GM18505 (cell line): ENCODE data around the gene FOLR2.
"Not testable (repeated sequence)": the region's sequence is repeated elsewhere in the genome, so short reads cannot be mapped to it uniquely, and the experiment has no call there.

Source experiments
- ATAC-seq: cut with Tn5 transposase; IDR thresholded peaks from one replicate; pipeline ENCODE4 v1.9.1; 2021; ENCODE audit not compliant: unreplicated experiment
- POLR2A ChIP-seq: IDR thresholded peaks from 4 replicates; pipeline ENCODE4 v1.6.1; 2011; ENCODE audit warnings: borderline replicate concordance; ENCODE audit not compliant: insufficient read depth, insufficient read length; ENCODE audit errors: extremely low read depth

The FOLR2 gene

GRCh38 chr11:72216638-72217037, at the start of gene FOLR2:
FOLR2 (plus strand) TSS chr11:72216794; CDS start chr11:72218585, 1,791 bp downstream.
- no peak for ATAC-seq
- TF ChIP-seq POLR2A: no peak

DNA sequence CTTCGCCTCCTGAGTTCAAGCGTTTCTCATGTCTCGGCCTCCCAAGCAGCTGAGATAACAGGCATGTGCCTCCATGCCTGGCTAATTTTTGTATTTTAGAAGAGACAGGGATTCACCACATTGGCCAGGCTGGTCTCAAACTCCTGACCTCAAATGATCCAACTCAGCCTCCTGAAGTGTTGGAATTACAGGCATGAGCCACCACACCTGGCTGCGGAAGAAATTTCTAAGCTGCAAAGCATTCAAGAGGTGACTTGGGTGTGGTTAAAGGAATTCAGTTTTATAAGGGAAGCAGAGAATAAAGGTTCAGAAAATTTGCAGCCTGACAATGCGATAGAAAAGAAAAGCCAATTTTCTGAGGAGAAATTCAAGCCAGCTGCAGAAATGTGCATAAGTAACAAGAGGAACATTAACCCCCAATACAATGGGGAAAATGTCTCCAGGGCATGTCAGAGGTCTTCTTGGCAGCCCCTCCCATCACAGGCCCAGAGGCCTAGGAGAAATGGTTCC, 47.5 kb upstream of the FOLR2 start:
- not testable (repeated sequence) for ATAC-seq

- ATAC-seq: not testable (repeated sequence)
Observed at GRCh38 chr11:72169754-72170153, 46.8 kb upstream of the FOLR2 start.

GRCh38 chr11:72172043-72172442, 44.6 kb upstream of the FOLR2 start:
- not testable (repeated sequence) for ATAC-seq

GRCh38 chr11:72173291-72173690, 43.3 kb upstream of the FOLR2 start:
- no peak for TF ChIP-seq POLR2A

GRCh38 chr11:72174302-72175070, 42.1 kb upstream of the FOLR2 start:
- no peak for ATAC-seq
- no peak for TF ChIP-seq POLR2A

More at GRCh38 chr11:72173291-72173690, 43.3 kb upstream of the FOLR2 start:
- no peak for ATAC-seq

GRCh38 chr11:72177656-72178055, 38.9 kb upstream of the FOLR2 start:
- no peak for ATAC-seq
- TF ChIP-seq POLR2A: no peak

- no peak for TF ChIP-seq POLR2A
- ATAC-seq: no peak
Observed at GRCh38 chr11:72179049-72179803, 37.4 kb upstream of the FOLR2 start.

GRCh38 chr11:72179804-72180396, 36.7 kb upstream of the FOLR2 start:
- no peak for ATAC-seq
- no peak for TF ChIP-seq POLR2A

- not testable (repeated sequence) for ATAC-seq
Observed at GRCh38 chr11:72180892-72181552, 35.6 kb upstream of the FOLR2 start.

GRCh38 chr11:72181553-72181958, 35.0 kb upstream of the FOLR2 start:
- ATAC-seq: not testable (repeated sequence)

- TF ChIP-seq POLR2A: no peak
- no peak for ATAC-seq
Observed at GRCh38 chr11:72188267-72188666, 28.3 kb upstream of the FOLR2 start.

DNA sequence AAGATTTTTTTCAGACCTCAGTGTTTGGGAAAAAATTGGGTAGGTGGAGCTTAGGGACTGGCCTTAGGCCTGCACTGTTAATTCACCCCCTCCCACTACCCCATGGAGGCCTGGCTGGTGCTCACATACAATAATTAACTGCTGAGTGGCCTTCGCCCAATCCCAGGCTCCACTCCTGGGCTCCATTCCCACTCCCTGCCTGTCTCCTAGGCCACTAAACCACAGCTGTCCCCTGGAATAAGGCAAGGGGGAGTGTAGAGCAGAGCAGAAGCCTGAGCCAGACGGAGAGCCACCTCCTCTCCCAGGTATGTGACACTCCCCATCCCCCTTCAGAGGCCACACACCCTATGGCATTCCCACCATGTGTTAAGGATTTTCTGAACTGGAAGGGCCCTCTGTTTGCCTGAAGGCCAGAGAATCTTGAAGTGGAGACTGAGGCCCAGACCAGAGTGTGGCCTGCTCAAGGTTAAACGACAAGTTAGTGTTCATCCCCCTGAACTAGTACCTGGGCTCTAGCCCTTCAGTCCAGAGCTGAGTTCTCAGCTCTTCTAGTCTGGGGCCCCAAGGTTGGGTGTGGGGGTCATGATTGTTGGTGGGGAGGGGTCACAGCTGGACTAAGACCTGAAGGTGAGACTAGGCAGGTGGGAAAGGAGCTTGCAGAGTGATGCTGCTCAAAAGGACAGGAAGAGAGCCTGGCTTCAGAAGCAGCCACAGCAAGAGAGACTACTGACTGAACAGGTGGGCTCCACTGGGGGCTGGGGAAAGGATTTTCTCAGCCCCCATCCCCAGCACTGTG, 26.9 kb upstream of the FOLR2 start:
- TF ChIP-seq POLR2A: no peak
- no peak for ATAC-seq

DNA sequence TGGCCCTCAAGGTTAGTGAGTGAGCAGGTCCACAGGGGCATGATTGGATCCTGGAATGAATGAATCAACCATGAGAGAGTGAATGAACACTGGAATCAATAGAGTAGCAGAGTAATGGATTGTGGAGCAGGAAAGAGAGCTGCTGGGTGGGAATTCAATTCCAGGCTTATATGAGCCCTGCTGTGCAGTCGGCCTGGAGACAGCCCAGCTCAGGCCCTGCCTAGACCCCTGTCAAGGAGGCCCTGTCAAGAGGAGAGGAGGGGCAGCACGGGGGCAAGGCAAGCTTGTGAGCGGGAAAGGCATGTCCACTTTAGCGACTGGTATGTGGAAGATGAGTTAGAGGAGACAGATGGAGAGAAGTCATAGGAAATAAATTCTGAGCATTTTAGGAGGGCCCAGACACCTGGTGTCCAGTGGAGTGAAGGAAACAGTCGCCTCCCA, 25.9 kb upstream of the FOLR2 start:
- TF ChIP-seq POLR2A: no peak
- no peak for ATAC-seq
